ENCODE measurements around the gene TMTC2.

TMTC2 gene

DNA sequence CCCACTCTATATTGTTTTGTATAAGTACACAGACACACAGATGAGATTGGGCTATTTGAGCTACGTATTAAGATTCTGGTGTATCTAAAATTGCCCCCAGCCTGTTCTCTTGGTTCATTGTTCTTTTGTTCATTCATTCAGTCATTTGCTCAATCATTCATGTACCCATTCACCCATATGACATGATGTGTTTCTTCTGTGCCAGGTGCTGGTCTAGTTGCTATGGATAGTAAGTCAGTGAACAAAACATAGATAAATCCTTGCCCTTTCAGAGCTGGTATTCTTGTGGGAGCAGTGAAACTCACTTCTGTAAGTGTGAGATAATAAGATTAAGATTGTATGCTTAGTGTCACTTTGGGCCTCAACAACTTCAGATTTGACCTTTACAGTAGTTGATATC lies 191.3 kb downstream of the TMTC2 start:
- no peak for DNase-seq (ENCODE audit: low read depth in 2 of 2)

DNA sequence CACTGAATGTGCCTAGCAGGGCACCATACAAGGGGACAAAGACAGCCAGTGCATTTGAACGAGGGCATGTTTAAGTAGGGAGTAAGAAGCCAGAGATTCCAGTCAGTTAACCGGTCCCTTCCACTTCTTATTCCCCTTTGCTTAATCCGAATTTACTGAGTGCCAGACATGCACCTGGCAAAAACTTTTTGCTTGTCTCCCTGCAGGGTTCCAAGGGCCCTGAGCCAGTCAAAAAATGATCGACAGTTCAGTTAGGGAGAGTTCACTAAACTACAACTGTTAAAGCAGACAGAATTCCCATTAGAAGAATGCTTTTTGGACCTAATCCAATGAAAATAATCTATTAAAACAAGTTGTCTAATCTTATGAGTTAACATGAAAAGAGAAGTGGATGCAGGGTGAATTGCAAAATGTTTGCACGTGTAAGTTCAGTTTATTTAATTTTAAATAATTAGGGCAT lies 193.8 kb downstream of the TMTC2 start:
- DNase-seq (ENCODE audit: low read depth in 2 of 2) = no peak

DNA sequence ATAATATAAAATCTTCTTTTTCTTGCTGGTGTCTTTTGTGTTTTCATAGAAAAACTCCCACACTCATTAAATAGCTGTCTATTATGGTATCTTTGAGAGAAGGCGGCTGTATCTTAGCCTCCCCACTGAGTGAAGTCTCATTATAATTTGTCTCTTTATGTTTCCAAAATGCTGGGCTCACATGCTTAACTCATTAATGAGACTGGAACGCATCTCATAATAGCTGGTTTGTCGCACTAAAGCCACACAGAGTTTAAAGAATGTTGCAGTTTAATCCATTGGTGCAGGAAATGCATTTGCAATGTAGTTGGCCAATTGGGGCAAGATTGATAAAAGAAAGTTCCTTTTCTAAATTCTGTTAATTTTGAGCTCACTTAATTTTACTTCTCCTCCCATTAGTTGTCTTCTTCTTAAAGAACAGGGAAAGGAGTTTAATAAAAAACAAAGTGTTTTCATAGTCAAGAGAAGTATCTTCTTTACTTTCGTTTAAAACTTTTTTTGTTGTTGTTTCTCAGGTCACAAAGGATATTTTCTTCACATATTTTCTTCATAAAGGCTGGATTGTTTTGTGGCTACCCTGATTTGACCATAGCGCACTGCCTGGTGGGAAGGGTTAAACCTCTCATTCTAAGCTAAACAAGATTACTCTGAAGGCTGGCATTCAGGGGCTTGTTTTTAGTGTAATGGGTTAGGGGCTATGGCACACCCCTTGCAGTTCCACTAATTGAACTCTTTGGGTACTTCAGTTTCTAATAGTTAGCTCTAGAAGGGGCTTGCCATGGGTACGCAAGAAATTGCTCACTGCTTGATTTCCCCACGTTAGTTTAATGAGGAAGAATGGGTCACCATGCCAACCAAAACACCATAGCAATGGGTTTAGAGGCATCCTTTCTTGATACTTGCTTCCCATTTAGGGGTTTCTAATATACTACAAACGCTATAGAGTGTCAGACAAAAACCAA lies 197.0 kb downstream of the TMTC2 start:
- DNase-seq (ENCODE audit: low read depth in 2 of 2) = no peak

DNA sequence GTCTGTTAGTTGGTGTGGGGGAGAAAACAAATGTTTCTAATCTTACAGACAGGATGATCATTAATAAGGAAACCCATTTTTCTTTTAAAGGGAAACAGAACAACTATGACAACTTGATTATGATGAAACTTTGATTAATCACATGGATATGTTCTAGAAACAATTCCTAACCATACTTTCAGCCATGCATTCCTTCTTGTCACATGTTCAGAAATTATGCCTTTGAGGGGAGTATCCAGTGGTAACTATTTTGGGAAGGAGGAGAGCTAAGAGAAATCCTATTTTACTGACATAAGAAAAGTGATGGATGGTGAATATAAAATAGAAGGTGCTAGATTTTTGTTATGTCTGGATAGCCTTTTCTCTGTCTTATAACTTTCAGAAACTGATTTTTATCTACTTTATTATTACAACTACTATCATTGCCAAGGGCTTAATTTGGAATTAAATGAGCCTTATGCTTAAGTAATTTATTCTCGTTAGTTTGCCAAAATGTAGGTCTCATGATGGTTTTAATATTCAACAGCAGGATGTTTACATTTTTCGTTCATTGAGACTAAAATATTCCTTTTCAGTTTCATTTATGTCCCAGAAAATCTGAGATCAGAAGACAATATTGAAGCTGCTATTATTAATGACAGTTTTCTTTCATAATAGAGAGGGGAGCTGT lies 200.1 kb downstream of the TMTC2 start:
- DNase-seq (ENCODE audit: low read depth in 2 of 2) = no peak

GRCh38 chr12:82893896-82894295 lies 207.2 kb downstream of the TMTC2 start:
- DNase-seq (ENCODE audit: low read depth in 2 of 2) = no peak

DNA sequence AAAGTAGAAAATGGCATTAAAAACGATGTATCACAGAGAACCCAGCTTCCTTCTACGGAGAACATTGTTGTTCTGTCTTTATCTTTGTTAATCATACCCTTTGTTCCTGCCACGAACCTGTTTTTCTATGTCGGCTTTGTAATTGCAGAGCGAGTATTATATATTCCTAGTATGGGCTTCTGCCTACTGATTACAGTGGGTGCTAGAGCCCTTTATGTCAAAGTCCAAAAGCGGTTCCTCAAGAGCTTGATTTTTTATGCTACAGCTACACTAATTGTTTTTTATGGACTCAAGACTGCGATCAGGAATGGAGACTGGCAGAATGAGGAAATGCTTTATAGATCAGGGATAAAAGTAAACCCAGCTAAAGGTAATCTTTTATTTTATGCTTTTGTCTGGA lies 209.6 kb downstream of the TMTC2 start:
- DNase-seq (ENCODE audit: low read depth in 2 of 2) = no peak

DNA sequence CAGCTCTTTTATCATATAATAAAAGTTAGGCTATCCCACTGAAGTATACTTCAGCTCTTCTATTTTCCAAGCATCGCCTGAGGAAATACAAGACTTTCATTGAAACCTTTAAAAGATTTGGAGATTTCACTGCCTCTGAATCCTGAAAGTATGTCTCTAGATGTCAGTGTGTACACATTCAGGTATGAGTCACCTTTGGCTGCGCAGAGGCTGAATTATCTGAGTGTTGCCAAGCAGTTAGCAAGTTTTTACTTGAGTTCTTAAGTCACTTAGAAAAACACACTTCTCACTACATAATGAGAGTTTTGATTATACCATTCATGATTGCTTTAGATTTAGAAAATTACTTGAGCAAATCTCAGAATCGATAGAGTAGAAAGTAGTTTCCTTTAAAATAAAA lies 210.3 kb downstream of the TMTC2 start:
- no peak for DNase-seq (ENCODE audit: low read depth in 2 of 2)

- no peak for DNase-seq (ENCODE audit: low read depth in 2 of 2)
Measured at GRCh38 chr12:82898441-82898840, 211.7 kb downstream of the TMTC2 start.

GRCh38 chr12:82904219-82904790 lies 217.6 kb downstream of the TMTC2 start:
- DNase-seq (ENCODE audit: low read depth in 2 of 2) = no peak

- DNase-seq (ENCODE audit: low read depth in 2 of 2) = no peak
Measured at GRCh38 chr12:82910246-82910893, 223.7 kb downstream of the TMTC2 start.

DNA sequence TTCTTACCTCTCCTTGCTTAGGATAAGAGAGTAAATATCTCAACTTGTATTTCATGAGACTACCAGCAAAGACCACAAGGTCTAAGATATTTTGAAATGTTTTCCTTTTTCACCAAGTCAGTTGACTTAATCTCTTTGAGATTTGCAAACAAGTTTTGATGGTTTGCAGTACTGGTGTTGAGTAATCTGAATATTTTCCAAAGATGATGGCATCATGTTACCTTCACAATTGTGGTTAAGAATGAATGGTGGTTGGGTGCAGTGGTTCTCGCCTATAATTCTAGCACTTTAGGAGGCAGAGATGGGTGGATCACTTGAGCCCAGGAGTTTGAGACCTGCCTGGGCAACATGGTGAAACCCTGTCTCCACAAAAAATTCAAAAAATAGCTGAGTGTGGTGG lies 225.7 kb downstream of the TMTC2 start:
- no peak for DNase-seq (ENCODE audit: low read depth in 2 of 2)

- DNase-seq (ENCODE audit: low read depth in 2 of 2) = no peak
Measured at GRCh38 chr12:82919388-82920054, 232.8 kb downstream of the TMTC2 start.

DNA sequence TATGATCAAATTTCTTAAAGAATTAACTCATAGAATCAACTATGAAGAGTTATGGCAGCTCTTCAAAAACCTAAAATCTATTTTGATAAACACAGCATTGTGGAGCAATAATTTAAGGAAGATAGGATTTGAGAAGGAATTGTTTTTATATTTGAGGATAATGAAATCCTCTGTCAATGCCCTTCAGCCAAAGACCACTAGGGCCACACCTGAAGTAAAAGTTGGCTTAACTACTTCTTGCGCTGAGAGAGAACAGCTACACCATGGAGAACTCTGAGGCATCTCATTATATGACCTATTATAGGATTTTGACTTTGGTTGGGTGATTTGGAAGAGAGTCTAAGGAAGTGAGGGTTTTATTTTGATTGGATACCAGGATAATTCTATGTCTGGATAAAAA lies 237.2 kb downstream of the TMTC2 start:
- no peak for DNase-seq (ENCODE audit: low read depth in 2 of 2)

GRCh38 chr12:82926630-82927029 lies 239.9 kb downstream of the TMTC2 start:
- DNase-seq (ENCODE audit: low read depth in 2 of 2) = no peak

DNA sequence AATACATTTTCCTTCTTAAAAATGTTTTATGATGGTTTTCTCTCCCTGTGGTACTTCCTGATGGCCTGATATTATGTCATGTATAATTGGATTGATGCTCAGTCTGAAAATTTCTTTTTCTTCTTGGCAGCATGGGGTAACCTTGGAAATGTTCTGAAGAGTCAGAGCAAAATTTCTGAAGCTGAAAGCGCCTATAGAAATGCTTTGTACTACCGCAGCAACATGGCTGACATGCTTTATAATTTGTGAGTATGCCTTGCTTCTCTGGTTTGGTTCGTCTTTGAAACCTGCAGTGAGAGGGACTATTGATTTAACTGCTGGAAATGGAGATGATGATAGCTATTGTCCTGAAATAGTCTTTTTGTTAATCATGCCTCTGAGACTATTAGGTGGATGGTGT lies 243.6 kb downstream of the TMTC2 start:
- DNase-seq (ENCODE audit: low read depth in 2 of 2) = no peak

- DNase-seq (ENCODE audit: low read depth in 2 of 2) = no peak
Measured at GRCh38 chr12:82931349-82932116, 244.8 kb downstream of the TMTC2 start.

- no peak for DNase-seq (ENCODE audit: low read depth in 2 of 2)
Measured at GRCh38 chr12:82937151-82937550, 250.4 kb downstream of the TMTC2 start.

DNA sequence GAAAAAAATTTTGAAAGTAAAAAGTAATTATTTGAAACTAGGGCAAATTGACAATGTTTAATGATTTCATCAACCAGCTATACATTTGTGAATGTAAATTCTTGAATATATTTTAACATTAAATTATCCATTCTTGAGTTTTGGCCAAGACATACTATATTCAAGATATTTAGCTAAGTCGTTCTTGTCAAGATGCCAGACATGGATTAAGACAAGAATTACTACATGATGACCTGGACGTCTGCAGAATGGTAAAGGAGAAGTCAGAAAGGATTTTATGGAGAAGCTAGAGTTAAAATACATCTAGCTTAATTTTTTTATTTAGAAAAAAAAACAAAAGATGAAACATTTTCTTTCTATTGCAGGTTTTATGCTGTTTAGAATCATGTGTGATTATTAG lies 255.8 kb downstream of the TMTC2 start:
- no peak for DNase-seq (ENCODE audit: low read depth in 2 of 2)

DNA sequence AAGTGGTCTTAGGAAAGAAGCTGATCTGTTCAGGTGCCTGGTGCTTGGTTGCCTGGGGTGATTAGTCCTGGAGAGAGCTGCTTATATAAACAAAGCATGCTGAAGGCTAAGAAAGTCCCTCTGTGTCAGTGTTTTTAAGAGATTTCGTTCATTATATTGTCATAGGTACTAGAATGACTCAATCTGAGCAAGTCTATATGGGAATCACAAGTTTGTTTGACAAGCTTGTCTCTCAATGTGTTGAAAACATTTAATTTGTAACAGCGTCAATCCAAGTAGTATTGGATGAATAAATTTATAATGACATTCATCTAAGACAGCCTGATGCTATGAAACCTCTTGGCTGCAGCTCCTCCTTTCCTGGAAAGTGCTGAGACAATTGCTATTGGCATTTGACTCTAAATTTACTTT lies 256.3 kb downstream of the TMTC2 start:
- no peak for DNase-seq (ENCODE audit: low read depth in 2 of 2)

- no peak for DNase-seq (ENCODE audit: low read depth in 2 of 2)
Measured at GRCh38 chr12:82948491-82948890, 261.8 kb downstream of the TMTC2 start.

GRCh38 chr12:82950356-82950755 lies 263.6 kb downstream of the TMTC2 start:
- DNase-seq (ENCODE audit: low read depth in 2 of 2) = no peak

All from stimulated activated CD4-positive, alpha-beta T cell treated with anti-CD3 and anti-CD28 coated beads, Interleukin-1b, Interleukin-23, amount 100 ng/mL, for 1 hour (primary cell).